ENCODE results near the gene FAM13C.

DNA sequence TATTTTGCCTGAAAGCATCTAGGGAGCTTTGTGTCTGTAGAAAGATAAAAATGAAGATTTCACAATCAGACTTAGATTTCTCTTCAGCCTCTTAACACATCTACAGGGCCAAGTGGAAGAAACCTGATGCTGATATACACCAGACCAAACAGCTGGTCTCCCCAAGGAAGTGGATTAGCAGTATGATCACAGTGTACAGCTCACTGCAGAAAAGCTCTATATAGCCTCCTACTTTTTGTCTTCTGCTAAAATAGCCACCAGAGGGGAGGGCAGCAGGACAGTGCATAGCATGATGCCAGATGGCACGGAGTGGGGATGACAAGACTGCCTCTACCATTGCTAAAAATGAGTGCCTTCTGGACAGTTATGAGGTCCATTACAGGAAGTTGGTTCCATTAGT is 16.0 kb downstream of the FAM13C start:
- TF ChIP-seq, protein P1, sequence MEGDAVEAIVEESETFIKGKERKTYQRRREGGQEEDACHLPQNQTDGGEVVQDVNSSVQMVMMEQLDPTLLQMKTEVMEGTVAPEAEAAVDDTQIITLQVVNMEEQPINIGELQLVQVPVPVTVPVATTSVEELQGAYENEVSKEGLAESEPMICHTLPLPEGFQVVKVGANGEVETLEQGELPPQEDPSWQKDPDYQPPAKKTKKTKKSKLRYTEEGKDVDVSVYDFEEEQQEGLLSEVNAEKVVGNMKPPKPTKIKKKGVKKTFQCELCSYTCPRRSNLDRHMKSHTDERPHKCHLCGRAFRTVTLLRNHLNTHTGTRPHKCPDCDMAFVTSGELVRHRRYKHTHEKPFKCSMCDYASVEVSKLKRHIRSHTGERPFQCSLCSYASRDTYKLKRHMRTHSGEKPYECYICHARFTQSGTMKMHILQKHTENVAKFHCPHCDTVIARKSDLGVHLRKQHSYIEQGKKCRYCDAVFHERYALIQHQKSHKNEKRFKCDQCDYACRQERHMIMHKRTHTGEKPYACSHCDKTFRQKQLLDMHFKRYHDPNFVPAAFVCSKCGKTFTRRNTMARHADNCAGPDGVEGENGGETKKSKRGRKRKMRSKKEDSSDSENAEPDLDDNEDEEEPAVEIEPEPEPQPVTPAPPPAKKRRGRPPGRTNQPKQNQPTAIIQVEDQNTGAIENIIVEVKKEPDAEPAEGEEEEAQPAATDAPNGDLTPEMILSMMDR (IDR thresholded peaks at IDR 0.05), result no peak
- no peak for TF ChIP-seq POLR2A (IDR thresholded peaks at IDR 0.05)
- no peak for TF ChIP-seq POLR2AphosphoS5 (IDR thresholded peaks at IDR 0.05)
